SK-N-SH (cell line): ENCODE measurements around the gene ANKRD11.

Experiments used
- CTCF ChIP-seq: fragments of 200-600 bp; sonication (generic); IDR thresholded peaks from 2 replicates; pipeline ENCODE4 v1.6.1; 2017; ENCODE audit warnings: antibody characterized with exemption, mild to moderate bottlenecking, moderate library complexity
- ELF1 ChIP-seq: IDR thresholded peaks from 2 replicates; pipeline ENCODE4 v1.4.0; 2012
- JUND ChIP-seq: IDR thresholded peaks from 2 replicates; pipeline ENCODE4 v1.4.0; 2012
- MAX ChIP-seq: IDR thresholded peaks from 2 replicates; pipeline ENCODE4 v1.4.0; 2012; ENCODE audit warnings: low read depth
- MXI1 ChIP-seq: IDR thresholded peaks from 2 replicates; pipeline ENCODE4 v1.6.1; 2012; ENCODE audit warnings: mild to moderate bottlenecking, low read depth, low read length, improper control_type of control experiment
- NFIC ChIP-seq: IDR thresholded peaks from 2 replicates; pipeline ENCODE4 v1.4.0; 2012; ENCODE audit warnings: borderline replicate concordance
- NRF1 ChIP-seq: IDR thresholded peaks from 2 replicates; pipeline ENCODE4 v1.6.1; 2012; ENCODE audit warnings: low read depth, mild to moderate bottlenecking, low read length
- POLR2AphosphoS5 ChIP-seq: IDR thresholded peaks from 2 replicates; pipeline ENCODE4 v1.6.1; 2012; ENCODE audit warnings: low read depth, low read length
- SIN3A ChIP-seq: IDR thresholded peaks from 2 replicates; pipeline ENCODE4 v1.6.1; 2012; ENCODE audit warnings: low read depth, mild to moderate bottlenecking, low read length, moderate library complexity, borderline replicate concordance
- SMC3 ChIP-seq: IDR thresholded peaks from 2 replicates; pipeline ENCODE4 v1.6.1; 2012; ENCODE audit warnings: low read depth, low read length, improper control_type of control experiment
- TAF1 ChIP-seq: IDR thresholded peaks from 2 replicates; pipeline ENCODE4 v1.6.1; 2012; ENCODE audit warnings: low read depth, mild to moderate bottlenecking, low read length, moderate library complexity, borderline replicate concordance
- TCF12 ChIP-seq: IDR thresholded peaks from 2 replicates; pipeline ENCODE4 v1.4.0; 2012
- USF1 ChIP-seq: IDR thresholded peaks from 2 replicates; pipeline ENCODE4 v1.4.0; 2012; ENCODE audit warnings: low read depth, borderline replicate concordance
- YY1 ChIP-seq: IDR thresholded peaks from 2 replicates; pipeline ENCODE4 v1.4.0; 2012; ENCODE audit warnings: low read depth, mild to moderate bottlenecking

GRCh38 chr16:89422527-89422904 is 67.8 kb downstream of the ANKRD11 start:
- no peak for TF ChIP-seq CTCF
- TF ChIP-seq JUND: no peak
- TF ChIP-seq YY1: no peak
- TF ChIP-seq POLR2AphosphoS5: no peak
- no peak for TF ChIP-seq NFIC
- no peak for TF ChIP-seq SIN3A
- TF ChIP-seq MAX: no peak
- TF ChIP-seq TAF1: no peak
- TF ChIP-seq NRF1: no peak
- TF ChIP-seq SMC3: no peak
- no peak for TF ChIP-seq TCF12
- no peak for TF ChIP-seq MXI1
- no peak for TF ChIP-seq ELF1
- TF ChIP-seq USF1: no peak
